GM21381 (cell line): Measurements from ENCODE around the gene DHRS7C.

Experiments used
- ATAC-seq: cut with Tn5 transposase; IDR thresholded peaks from one replicate; pipeline ENCODE4 v1.9.1; 2021; ENCODE audit warnings: mild to moderate bottlenecking, moderate library complexity; ENCODE audit not compliant: unreplicated experiment

Gene DHRS7C

DNA sequence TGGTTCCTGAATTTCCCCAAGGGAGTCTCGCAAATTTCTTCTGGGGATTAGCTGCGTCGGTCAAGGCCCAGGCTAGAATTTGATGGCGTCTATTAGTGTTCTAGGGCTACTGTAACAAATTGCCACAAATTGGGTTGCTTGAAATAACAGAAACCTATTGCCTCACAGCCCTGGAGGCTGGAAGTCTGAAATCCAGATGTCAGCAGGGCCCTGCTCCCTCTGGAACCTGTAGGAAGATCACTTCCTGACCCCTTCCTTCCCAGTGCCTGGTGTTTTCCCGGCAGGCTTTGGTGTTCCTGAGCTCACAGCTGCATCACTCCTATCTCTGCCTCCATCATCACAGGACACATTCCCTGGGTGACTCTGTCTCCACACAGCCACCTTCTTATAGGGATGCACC, 24.4 kb downstream of the DHRS7C start:
- no peak for ATAC-seq

DNA sequence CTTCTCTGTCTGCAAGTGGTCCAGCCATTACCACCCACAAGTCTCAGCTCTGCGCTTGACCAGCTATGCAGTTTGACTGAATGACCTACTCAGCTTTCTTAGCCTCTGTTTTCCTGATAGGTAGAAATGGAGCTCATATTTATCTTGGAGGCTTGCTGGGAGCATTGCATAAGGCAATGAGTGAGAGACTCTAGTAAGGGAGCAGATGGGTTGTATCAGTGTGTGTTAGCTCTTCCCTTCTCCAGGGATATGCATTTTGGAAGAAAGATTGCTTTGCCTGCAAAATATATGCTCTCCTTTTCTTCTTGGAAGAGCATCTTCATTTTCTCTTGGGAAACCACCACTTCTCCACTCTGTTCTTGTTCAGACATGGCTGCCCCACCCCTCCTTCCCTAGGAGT, 26.1 kb downstream of the DHRS7C start:
- no peak for ATAC-seq

DNA sequence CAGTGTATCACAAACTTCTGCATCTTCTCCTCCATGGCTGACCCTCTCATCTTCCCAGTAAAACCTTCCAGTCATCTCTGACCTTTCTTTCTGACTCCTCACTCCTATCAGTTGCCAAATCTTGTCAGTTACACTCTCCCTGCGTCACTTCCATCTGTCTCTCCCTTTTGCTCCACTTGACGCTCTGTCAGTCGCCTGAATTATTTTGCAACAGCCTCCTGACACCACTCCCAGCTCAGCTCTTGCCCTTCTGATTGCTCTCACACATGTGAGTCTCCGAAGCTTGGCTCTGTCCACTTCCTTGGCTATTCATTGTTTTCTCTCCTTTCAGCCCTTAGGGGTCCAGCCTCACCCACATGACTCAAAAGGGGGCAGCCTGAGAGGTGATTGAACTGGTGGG, 27.7 kb downstream of the DHRS7C start:
- ATAC-seq = no peak

DNA sequence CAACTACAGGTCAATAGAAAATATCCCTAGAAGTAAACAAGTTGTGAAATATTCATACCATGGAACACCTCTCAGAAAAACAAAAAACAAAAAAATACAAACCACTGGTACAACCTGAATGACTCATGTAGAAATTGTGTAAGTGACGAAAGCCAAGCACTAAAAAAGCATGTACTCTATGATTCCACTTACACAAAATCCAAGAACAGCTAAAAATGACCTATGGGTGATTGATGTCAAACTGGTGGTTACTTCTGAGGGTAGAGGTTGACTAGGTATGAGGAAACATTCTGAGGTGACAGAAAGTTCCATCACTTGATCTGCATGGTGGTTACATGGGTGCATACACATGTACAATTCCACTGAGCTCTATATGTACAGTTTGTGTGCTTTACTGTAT, 31.1 kb downstream of the DHRS7C start:
- ATAC-seq = no peak

DNA sequence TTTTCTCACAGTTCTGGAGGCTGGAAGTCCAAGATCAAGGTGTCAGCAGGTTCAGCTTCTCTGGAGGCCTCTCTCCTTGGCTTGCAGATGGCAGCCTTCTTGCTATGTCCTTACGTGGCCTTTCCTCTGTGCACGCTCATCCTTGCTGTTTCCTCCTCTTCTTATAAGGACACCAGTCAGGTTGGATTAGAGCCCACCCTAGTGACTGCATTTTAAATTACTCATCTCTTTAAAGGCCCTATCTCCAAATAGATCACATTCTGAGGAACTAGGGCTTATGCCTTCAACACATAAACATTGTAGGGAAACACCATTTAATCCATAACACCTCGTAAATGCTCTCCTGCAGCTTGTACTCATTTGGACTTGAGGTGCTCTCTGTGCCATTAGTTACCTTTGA, 36.3 kb downstream of the DHRS7C start:
- no peak for ATAC-seq

DNA sequence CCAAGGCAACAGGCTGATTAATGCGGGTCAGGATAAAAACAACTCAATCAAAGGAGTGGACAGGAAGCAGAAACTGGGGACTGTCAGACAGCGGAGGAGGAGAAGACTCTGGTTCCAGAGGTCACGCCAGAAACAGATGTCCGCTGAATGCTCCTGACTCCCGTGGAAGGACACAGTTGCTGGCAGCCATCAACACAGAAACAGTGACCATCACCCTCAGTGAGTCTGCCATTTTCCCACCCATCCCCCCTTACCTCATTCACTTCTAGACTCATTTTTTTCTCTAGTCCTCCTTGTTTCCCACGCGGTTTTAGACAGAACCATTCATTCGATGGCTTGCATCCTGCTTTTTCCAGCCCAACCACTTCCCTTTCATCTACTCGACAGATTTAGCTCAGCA, 40.9 kb downstream of the DHRS7C start:
- ATAC-seq = no peak

DNA sequence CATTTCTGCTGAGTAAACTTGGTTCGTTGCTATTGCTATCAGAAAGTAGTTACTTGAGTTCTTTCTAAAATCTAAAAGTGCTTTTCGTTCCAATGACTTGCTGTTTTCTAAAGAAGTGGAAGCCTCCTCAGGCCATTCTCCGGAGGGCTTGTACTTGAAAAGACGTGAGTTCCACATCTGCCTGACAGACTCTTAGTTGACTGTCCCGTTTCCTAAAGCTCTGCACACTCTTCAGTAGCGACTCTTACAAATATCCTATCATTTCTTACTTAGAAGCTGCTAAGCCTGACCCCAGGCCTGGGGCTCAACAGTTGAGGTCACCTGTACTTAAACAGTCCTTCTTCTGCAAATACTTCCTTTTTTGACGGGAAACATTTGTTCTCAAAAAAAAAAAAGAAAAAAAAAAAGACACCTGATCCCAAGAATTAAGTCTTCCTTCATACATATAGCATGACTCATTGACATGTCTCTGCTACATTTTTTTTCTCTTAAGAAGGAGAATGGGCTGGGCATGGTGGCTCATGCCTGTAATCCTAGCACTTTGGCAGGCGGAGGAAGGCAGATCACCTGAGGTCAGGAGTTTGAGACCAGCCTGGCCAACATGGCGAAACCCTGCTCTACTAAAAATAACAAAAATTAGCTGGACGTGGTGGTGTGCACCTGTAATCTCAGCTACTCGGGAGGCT, 61.5 kb downstream of the DHRS7C start:
- ATAC-seq = no peak

DNA sequence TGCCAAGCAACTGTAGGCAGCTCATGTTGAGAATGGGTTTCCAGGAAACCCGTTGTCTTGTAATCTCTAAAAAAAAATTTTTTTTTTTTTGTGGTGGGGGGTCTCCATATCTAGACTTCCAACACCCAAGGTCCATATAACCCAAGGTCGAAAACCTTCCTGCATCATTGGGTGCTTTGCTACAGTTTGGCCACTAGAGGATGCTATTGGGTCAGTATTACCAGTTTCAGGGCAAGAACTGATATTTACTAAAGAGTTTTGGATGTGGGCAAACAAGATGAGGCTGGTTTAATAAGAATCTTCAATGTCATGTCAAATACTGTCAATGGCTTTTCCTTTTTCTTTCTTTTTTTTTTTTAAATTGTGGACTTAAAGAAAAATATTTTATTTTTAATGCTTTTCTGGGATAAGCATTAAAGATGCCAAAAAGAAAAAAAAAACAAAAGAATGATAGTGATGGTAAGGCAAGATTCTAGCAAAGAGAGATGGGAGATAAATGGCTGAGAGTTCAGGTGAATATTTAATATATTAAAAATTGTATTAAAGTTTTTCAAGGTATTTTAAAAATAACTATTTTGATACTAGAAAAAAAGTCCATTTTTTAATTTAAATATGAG, 62.2 kb downstream of the DHRS7C start:
- no peak for ATAC-seq

DNA sequence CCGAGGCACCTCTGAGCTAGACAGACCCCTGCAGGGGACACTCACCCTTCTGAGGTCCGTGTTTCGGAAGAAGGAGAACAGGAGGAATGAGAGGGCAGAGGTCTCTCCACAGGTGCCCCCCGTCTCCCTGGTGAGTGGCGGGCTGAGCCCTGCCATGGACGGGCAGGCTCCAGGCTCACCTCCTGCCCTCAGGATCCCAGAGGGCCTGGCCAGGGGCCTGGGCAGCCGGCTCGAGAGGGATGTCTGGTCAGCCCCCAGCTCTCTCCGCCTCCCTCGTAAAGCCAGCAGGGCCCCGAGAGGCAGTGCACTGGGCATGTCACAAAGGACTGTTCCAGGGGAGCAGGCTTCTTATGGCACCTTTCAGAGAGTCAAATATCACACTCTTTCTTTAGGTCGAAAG, 62.8 kb downstream of the DHRS7C start:
- no peak for ATAC-seq

DNA sequence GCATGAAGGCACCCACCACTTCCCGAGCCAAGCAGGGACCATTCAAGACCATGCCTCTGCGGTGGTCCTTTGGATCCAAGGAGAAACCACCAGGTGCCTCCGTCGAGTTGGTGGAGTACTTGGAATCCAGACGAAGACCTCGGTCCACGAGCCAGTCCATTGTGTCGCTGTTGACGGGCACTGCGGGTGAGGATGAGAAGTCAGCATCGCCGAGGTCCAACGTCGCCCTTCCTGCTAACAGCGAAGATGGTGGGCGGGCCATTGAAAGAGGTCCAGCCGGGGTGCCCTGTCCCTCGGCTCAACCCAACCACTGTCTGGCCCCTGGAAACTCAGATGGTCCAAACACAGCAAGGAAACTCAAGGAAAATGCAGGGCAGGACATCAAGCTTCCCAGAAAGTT, 63.4 kb downstream of the DHRS7C start:
- no peak for ATAC-seq

DNA sequence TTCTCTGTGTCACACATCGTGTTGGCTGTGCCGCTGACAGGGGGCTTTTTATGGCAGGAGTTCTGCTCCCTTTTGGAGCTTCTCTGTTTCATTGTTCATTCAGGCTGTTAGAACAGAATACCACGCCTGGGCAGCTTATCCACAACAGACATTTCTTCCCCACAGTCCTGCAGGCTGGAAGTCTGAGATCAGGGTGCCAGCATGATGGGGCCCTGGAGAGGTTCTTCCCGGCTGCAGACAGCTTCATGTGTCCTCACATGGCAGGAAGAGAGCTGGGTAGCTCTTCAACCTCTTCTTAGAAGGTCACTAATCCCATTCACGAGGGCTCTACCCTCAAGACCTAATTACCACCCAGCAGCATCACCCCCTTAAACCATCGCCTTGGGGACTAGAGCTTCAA, 65.1 kb downstream of the DHRS7C start:
- ATAC-seq = no peak

DNA sequence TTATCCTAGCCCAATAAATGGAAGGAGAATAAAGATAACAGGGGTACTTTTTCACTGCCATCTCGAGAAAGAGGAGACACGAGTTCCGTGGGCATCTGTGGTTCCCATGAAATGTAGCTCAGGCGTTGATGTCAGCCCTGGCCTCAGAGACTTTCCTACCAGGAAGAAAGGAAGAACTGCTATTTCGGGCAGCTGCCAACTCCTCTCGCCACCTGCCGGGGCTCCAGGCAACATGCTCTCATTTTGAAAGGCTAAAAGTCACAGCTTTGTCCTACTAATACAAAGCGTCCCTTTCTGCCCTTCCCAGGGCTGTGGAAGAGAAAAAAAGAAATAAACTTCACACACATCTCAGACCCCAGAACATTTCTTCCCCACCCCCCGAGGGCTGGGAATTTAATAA, 65.8 kb downstream of the DHRS7C start:
- no peak for ATAC-seq
